ENCODE measurements around the gene EPHB6.

The EPHB6 gene

GRCh38 chr7:142881586-142882337 lies 26.9 kb downstream of the EPHB6 start:
- DNase-seq, result no peak

GRCh38 chr7:142882338-142882678 lies 27.4 kb downstream of the EPHB6 start:
- no peak for DNase-seq

GRCh38 chr7:142883145-142883544 lies 28.3 kb downstream of the EPHB6 start:
- DNase-seq, result no peak

GRCh38 chr7:142883571-142884285 lies 28.9 kb downstream of the EPHB6 start:
- no peak for DNase-seq

- DNase-seq, result no peak
Measured at GRCh38 chr7:142884286-142884640, 29.4 kb downstream of the EPHB6 start.

- DNase-seq, result no peak
Measured at GRCh38 chr7:142885311-142886230, 30.7 kb downstream of the EPHB6 start, which contains the start of gene TRPV6. TRPV6 (minus strand) TSS chr7:142885745.

- DNase-seq, result no peak
Measured at GRCh38 chr7:142886866-142887265, 32.0 kb downstream of the EPHB6 start.

- no peak for DNase-seq
Measured at GRCh38 chr7:142887282-142888015, 32.6 kb downstream of the EPHB6 start.

GRCh38 chr7:142889816-142890215 lies 34.9 kb downstream of the EPHB6 start:
- no peak for DNase-seq

GRCh38 chr7:142890874-142891485 lies 36.1 kb downstream of the EPHB6 start:
- DNase-seq, result no peak

GRCh38 chr7:142891490-142892082 lies 36.7 kb downstream of the EPHB6 start:
- DNase-seq, result no peak

GRCh38 chr7:142892951-142893350 lies 38.1 kb downstream of the EPHB6 start:
- no peak for DNase-seq

GRCh38 chr7:142894112-142894984 lies 39.5 kb downstream of the EPHB6 start:
- DNase-seq, result no peak

- DNase-seq, result no peak
Measured at GRCh38 chr7:142894985-142895593, 40.2 kb downstream of the EPHB6 start.

GRCh38 chr7:142896151-142896550 lies 41.3 kb downstream of the EPHB6 start:
- no peak for DNase-seq

GRCh38 chr7:142896741-142897379 lies 42.0 kb downstream of the EPHB6 start:
- DNase-seq, result no peak

GRCh38 chr7:142897691-142898090 lies 42.8 kb downstream of the EPHB6 start:
- no peak for DNase-seq

- no peak for DNase-seq
Measured at GRCh38 chr7:142898377-142899170, 43.7 kb downstream of the EPHB6 start.

- DNase-seq, result no peak
Measured at GRCh38 chr7:142899661-142900060, 44.8 kb downstream of the EPHB6 start.

All from activated naive CD4-positive, alpha-beta T cell (primary cell).